Smooth muscle cell (in vitro differentiated cells): ENCODE data around the gene IL4I1. TPM values are rescaled to one million over a fixed set of nuclear protein-coding genes. Genes with fewer than 3 reads are reported as not detected.

ENCODE experiments used
- DNase-seq: peaks from one replicate; lab custom pipeline; 2025; ENCODE audit not compliant: unreplicated experiment; lab: John Stamatoyannopoulos, UW
- H2AFZ ChIP-seq: fragments of 200-600 bp; sonication (generic); 2 replicates; pipeline ENCODE4 v1.6.0; 2016; ENCODE audit warnings: antibody characterized with exemption, low read depth, mild to moderate bottlenecking
- H3F3A ChIP-seq: fragments of 200-600 bp; sonication (generic); 2 replicates; pipeline ENCODE4 v1.6.0; 2017; ENCODE audit warnings: antibody characterized with exemption, low read depth
- H3K27ac ChIP-seq: fragments of 200-600 bp; sonication (generic); 2 replicates; pipeline ENCODE4 v1.5.1; 2016; ENCODE audit warnings: low read depth, mild to moderate bottlenecking
- H3K27me3 ChIP-seq: fragments of 200-600 bp; sonication (generic); 2 replicates; pipeline ENCODE4 v1.6.1; 2016; ENCODE audit warnings: low read depth, mild to moderate bottlenecking
- H3K36me3 ChIP-seq: fragments of 200-600 bp; sonication (generic); 2 replicates; pipeline ENCODE4 v1.5.1; 2016; ENCODE audit warnings: low read depth
- H3K4me1 ChIP-seq: fragments of 200-600 bp; sonication (generic); 2 replicates; pipeline ENCODE4 v1.5.1; 2016; ENCODE audit warnings: low read depth
- H3K4me2 ChIP-seq: fragments of 200-600 bp; sonication (generic); 2 replicates; pipeline ENCODE4 v1.6.0; 2016; ENCODE audit warnings: mild to moderate bottlenecking
- H3K4me3 ChIP-seq: fragments of 200-600 bp; sonication (generic); 2 replicates; pipeline ENCODE4 v1.5.1; 2016; ENCODE audit warnings: mild to moderate bottlenecking
- H3K79me2 ChIP-seq: fragments of 200-600 bp; sonication (generic); 2 replicates; pipeline ENCODE4 v1.6.0; 2016; ENCODE audit warnings: low read depth, mild to moderate bottlenecking
- H3K9ac ChIP-seq: fragments of 200-600 bp; sonication (generic); 2 replicates; pipeline ENCODE4 v1.6.0; 2016; ENCODE audit warnings: low read depth
- H3K9me3 ChIP-seq: fragments of 200-600 bp; sonication (generic); replicated peaks from 2 replicates; pipeline ENCODE4 v1.5.1; 2016; ENCODE audit warnings: low read depth
- H4K20me1 ChIP-seq: fragments of 200-600 bp; sonication (generic); 2 replicates; pipeline ENCODE4 v1.6.0; 2016; ENCODE audit warnings: low read depth
- CTCF ChIP-seq: fragments of 200-600 bp; sonication (generic); IDR thresholded peaks from 2 replicates; pipeline ENCODE4 v1.5.1; 2017; ENCODE audit warnings: borderline replicate concordance, mild to moderate bottlenecking, antibody characterized with exemption; ENCODE audit not compliant: insufficient read depth, poor library complexity, severe bottlenecking
- WGBS: methylation state at CpG from one replicate; pipeline ENCODE4 v1.1.7; 2016; ENCODE audit warnings: low lambda C conversion rate; 5-methylcytosine and 5-hydroxymethylcytosine counted together
- polyA plus RNA-seq: library from polyadenylated mRNA; unstranded; fragments of >200 nt; fragmentation: Nextera tagmentation; extraction: Ambion mirVana; gene quantifications from 2 replicates; pipeline ENCODE4 v1.2.1, GENCODE V29; 2016
- total RNA-seq: library from RNA; depleted of rRNA; stranded (reverse); fragments of >200 nt; gene quantifications from 2 replicates; pipeline ENCODE4 v1.2.3, GENCODE V29; 2014

The IL4I1 gene
- total and polyA plus RNA-seq, 2 experiments from 2014 or later: 1.3 TPM; not detected in 1

- Histone ChIP-seq H3K4me3 (no peak overlapping the region), H2AFZ (no peak overlapping the region), H3K36me3 (no peaks in the 10 kb centered on the region), H3K4me1 (peaks cover 13% of the 10 kb centered on the region), H3K27ac (no peak overlapping the region), H3K9ac (no peak overlapping the region), H3F3A (peaks cover 39% of the 10 kb centered on the region), H4K20me1 (peaks cover 73% of the 10 kb centered on the region), H3K4me2 (no peak overlapping the region), H3K79me2 (peaks cover 53% of the 10 kb centered on the region), H3K9me3 (no peaks in the 10 kb centered on the region), H3K27me3 (no peaks in the 10 kb centered on the region)
- over 99% methylated on average over 10 of the region's 10 CpGs for WGBS
- no peak for TF ChIP-seq CTCF
- no peak for DNase-seq
Observed at GRCh38 chr19:49853852-49854377, 42.8 kb downstream of the IL4I1 start.

- H3K79me2 ChIP-seq: peaks cover 54% of the 10 kb centered on the region
Observed at GRCh38 chr19:49852631-49853126, 44.0 kb downstream of the IL4I1 start.

GRCh38 chr19:49851456-49852259 lies 45.0 kb downstream of the IL4I1 start:
- no peak overlapping the region for H2AFZ ChIP-seq
- peaks cover 54% of the 10 kb centered on the region for H3K79me2 ChIP-seq
- WGBS: 5% methylated on average over 42 of the region's 78 CpGs
- no peak for DNase-seq
- peaks cover 21% of the 10 kb centered on the region for H3F3A ChIP-seq
- peak overlapping the region; percentile 86 for H3K4me3 ChIP-seq
- H3K4me2 ChIP-seq: peak overlapping the region; percentile 90
- H4K20me1 ChIP-seq: peaks cover 55% of the 10 kb centered on the region
- no peak for TF ChIP-seq CTCF
- no peaks in the 10 kb centered on the region for H3K36me3 ChIP-seq
- H3K4me1 ChIP-seq: peaks cover 13% of the 10 kb centered on the region
- H3K9ac ChIP-seq: peak overlapping the region; percentile 82
- peak overlapping the region; percentile 98 for H3K27ac ChIP-seq
- H3K9me3 ChIP-seq: no peaks in the 10 kb centered on the region
- no peaks in the 10 kb centered on the region for H3K27me3 ChIP-seq

More at GRCh38 chr19:49852631-49853126, 44.0 kb downstream of the IL4I1 start:
- no peak overlapping the region for H3K27ac ChIP-seq
- H3K9me3 ChIP-seq: no peaks in the 10 kb centered on the region
- no peak for DNase-seq
- no peaks in the 10 kb centered on the region for H3K36me3 ChIP-seq
- peaks cover 13% of the 10 kb centered on the region for H3K4me1 ChIP-seq
- H3K4me2 ChIP-seq: peak overlapping the region; percentile 90
- 79% methylated on average over 14 of the region's 14 CpGs for WGBS
- peaks cover 65% of the 10 kb centered on the region for H4K20me1 ChIP-seq
- H3K4me3 ChIP-seq: peak overlapping the region; percentile 86
- H2AFZ ChIP-seq: no peak overlapping the region
- peak overlapping the region; percentile 82 for H3K9ac ChIP-seq
- H3F3A ChIP-seq: peaks cover 30% of the 10 kb centered on the region
- TF ChIP-seq CTCF: no peak
- no peaks in the 10 kb centered on the region for H3K27me3 ChIP-seq
